Liver (tissue), 3 donors: ENCODE results near the gene TCEAL5.

Experiments used
- ATF3 ChIP-seq: IDR thresholded peaks from 2 replicates; pipeline ENCODE4 v1.6.1; 2016; ENCODE audit warnings: antibody characterized with exemption
- CTCF ChIP-seq: fragments of 150-350 bp; IDR thresholded peaks from 2 replicates; pipeline ENCODE4 v1.5.1; 2017; ENCODE audit warnings: improper control_type of control experiment, low read depth, low read length; ENCODE audit not compliant: missing input control
- GABPA ChIP-seq, 2 donors: IDR thresholded peaks in 1 of 2; conservative IDR thresholded peaks in 1 of 2; 2 replicates each; pipeline ENCODE4 v1.6.1; 2016; ENCODE audit warnings: antibody characterized with exemption in 2 of 2, mild to moderate bottlenecking in 1 of 2, moderate library complexity in 1 of 2
- JUND ChIP-seq, 2 donors: IDR thresholded peaks; 2 replicates each; pipeline ENCODE4 v1.6.1; 2016; ENCODE audit warnings: antibody characterized with exemption in 2 of 2
- MAX ChIP-seq: IDR thresholded peaks from 2 replicates; pipeline ENCODE4 v1.6.1; 2016; ENCODE audit warnings: antibody characterized with exemption
- RAD21 ChIP-seq, 2 donors: IDR thresholded peaks; 2 replicates each; pipeline ENCODE4 v1.6.1; 2016; ENCODE audit warnings: antibody characterized with exemption in 2 of 2, mild to moderate bottlenecking in 2 of 2
- RXRA ChIP-seq, 2 donors: IDR thresholded peaks; 2 replicates each; pipeline ENCODE4 v1.6.1; 2017 to 2018; ENCODE audit warnings: antibody characterized with exemption in 2 of 2, mild to moderate bottlenecking in 1 of 2
- SP1 ChIP-seq: IDR thresholded peaks from 2 replicates; pipeline ENCODE4 v1.6.1; 2018; ENCODE audit warnings: antibody characterized with exemption, mild to moderate bottlenecking
- TAF1 ChIP-seq: conservative IDR thresholded peaks from 2 replicates; pipeline ENCODE4 v1.6.1; 2016; ENCODE audit warnings: antibody characterized with exemption, mild to moderate bottlenecking
- YY1 ChIP-seq: IDR thresholded peaks from 2 replicates; pipeline ENCODE4 v1.6.1; 2016; ENCODE audit warnings: antibody characterized with exemption, mild to moderate bottlenecking
- donor health status: healthy.
- donor health status: healthy.

- TF ChIP-seq YY1 (peak; percentile 32), RXRA (IDR thresholded peaks at IDR 0.05) (no peak), JUND (IDR thresholded peaks at IDR 0.05) (no peak), CTCF (no peak), SP1 (no peak), RAD21 (IDR thresholded peaks at IDR 0.05) (no peak), GABPA (IDR thresholded peaks at IDR 0.05 in 1 of 2, conservative IDR thresholded peaks at IDR 0.05 in 1 of 2) (no peak), MAX (no peak), TAF1 (no peak), ATF3 (no peak)
Observed at GRCh38 chrX:103254921-103255493, 21.5 kb downstream of the TCEAL5 start, which contains the start of gene TCEAL8.
